ENCODE measurements around the gene GUCA2A.
A peak's percentile ranks its signal among the peaks of the same experiment; 100 is the strongest.

The GUCA2A gene

GRCh38 chr1:42176902-42177519 is 12.5 kb upstream of the GUCA2A start:
- DNase-seq = peak; percentile 36

- DNase-seq = no peak
Observed at GRCh38 chr1:42175314-42176054, 10.9 kb upstream of the GUCA2A start.

- peak; percentile 5 for DNase-seq
Observed at GRCh38 chr1:42173961-42174735, 9.6 kb upstream of the GUCA2A start.

- DNase-seq = peak; percentile 45
Observed at GRCh38 chr1:42173155-42173933, 8.8 kb upstream of the GUCA2A start.

GRCh38 chr1:42172381-42173133 is 8.0 kb upstream of the GUCA2A start:
- DNase-seq = no peak

- no peak for DNase-seq
Observed at GRCh38 chr1:42171679-42172266, 7.2 kb upstream of the GUCA2A start.

GRCh38 chr1:42170779-42171621 is 6.5 kb upstream of the GUCA2A start:
- DNase-seq = peak; percentile 25

GRCh38 chr1:42168763-42169162 is 4.2 kb upstream of the GUCA2A start:
- peak; percentile 88 for DNase-seq

GRCh38 chr1:42168391-42168670 is 3.8 kb upstream of the GUCA2A start:
- no peak for DNase-seq

GRCh38 chr1:42167611-42168390 is 3.3 kb upstream of the GUCA2A start:
- DNase-seq = peak; percentile 4

GRCh38 chr1:42165511-42166210 is 1.1 kb upstream of the GUCA2A start:
- DNase-seq = peak; percentile 97

GRCh38 chr1:42163536-42164503 is 725 bp downstream of the GUCA2A start:
- DNase-seq = no peak

GRCh38 chr1:42163114-42163513 is 1.4 kb downstream of the GUCA2A start:
- no peak for DNase-seq

GRCh38 chr1:42162181-42162580 is 2.4 kb downstream of the GUCA2A start:
- DNase-seq = no peak

GRCh38 chr1:42158189-42158588 is 6.4 kb downstream of the GUCA2A start:
- DNase-seq = no peak

- no peak for DNase-seq
Observed at GRCh38 chr1:42157667-42158066, 6.9 kb downstream of the GUCA2A start.

- DNase-seq = no peak
Observed at GRCh38 chr1:42155362-42155761, 9.2 kb downstream of the GUCA2A start.

- DNase-seq = no peak
Observed at GRCh38 chr1:42154685-42155084, 9.9 kb downstream of the GUCA2A start.

Measured in NCI-H345 (cell line).